HG03460 (cell line): ENCODE data around the gene TYW1.
"Not testable (repeated sequence)": the region's sequence is repeated elsewhere in the genome, so short reads cannot be mapped to it uniquely, and the experiment has no call there.

Experiments
- ATAC-seq: cut with Tn5 transposase; IDR thresholded peaks from one replicate; pipeline ENCODE4 v1.9.1; 2021; ENCODE audit not compliant: unreplicated experiment

Gene TYW1

GRCh38 chr7:66994051-66994450 lies 2.6 kb upstream of the TYW1 start:
- ATAC-seq = not testable (repeated sequence)

- ATAC-seq = peak; percentile 35
Measured at GRCh38 chr7:66994691-66995049, 2.0 kb upstream of the TYW1 start.

- peak; percentile 56 for ATAC-seq
Measured at GRCh38 chr7:66995050-66995776, 1.4 kb upstream of the TYW1 start, which contains the start of gene SBDS. TSS of gene SBDS (minus strand) at chr7:66995586. CDS start at chr7:66995417, 169 bp downstream.

- not testable (repeated sequence) for ATAC-seq
Measured at GRCh38 chr7:67000601-67001258, 4.1 kb downstream of the TYW1 start.

GRCh38 chr7:67004145-67004544 lies 7.5 kb downstream of the TYW1 start:
- ATAC-seq = not testable (repeated sequence)

- no peak for ATAC-seq
Measured at GRCh38 chr7:67006965-67007364, 10.3 kb downstream of the TYW1 start.

GRCh38 chr7:67008260-67008659 lies 11.6 kb downstream of the TYW1 start:
- no peak for ATAC-seq

GRCh38 chr7:67009677-67010076 lies 13.0 kb downstream of the TYW1 start:
- not testable (repeated sequence) for ATAC-seq

GRCh38 chr7:67014076-67014622 lies 17.5 kb downstream of the TYW1 start:
- not testable (repeated sequence) for ATAC-seq

GRCh38 chr7:67017971-67018370 lies 21.3 kb downstream of the TYW1 start:
- not testable (repeated sequence) for ATAC-seq

GRCh38 chr7:67018940-67019339 lies 22.3 kb downstream of the TYW1 start:
- no peak for ATAC-seq

- ATAC-seq = no peak
Measured at GRCh38 chr7:67019562-67020390, 23.1 kb downstream of the TYW1 start.

- ATAC-seq = no peak
Measured at GRCh38 chr7:67021260-67021659, 24.6 kb downstream of the TYW1 start.

- ATAC-seq = no peak
Measured at GRCh38 chr7:67022511-67022910, 25.9 kb downstream of the TYW1 start.

GRCh38 chr7:67025459-67025858 lies 28.8 kb downstream of the TYW1 start:
- not testable (repeated sequence) for ATAC-seq

GRCh38 chr7:67031685-67032084 lies 35.1 kb downstream of the TYW1 start:
- not testable (repeated sequence) for ATAC-seq

- ATAC-seq = no peak
Measured at GRCh38 chr7:67033251-67033650, 36.6 kb downstream of the TYW1 start.

GRCh38 chr7:67036432-67037395 lies 40.1 kb downstream of the TYW1 start:
- ATAC-seq = not testable (repeated sequence)

GRCh38 chr7:67040832-67041231 lies 44.2 kb downstream of the TYW1 start:
- not testable (repeated sequence) for ATAC-seq
